ENCODE data around the gene CCDC167.

- TF ChIP-seq CTCF (conservative IDR thresholded peaks at IDR 0.05 in 1 of 2, IDR thresholded peaks at IDR 0.05 in 1 of 2; ENCODE audit: low read depth in 1 of 2, low read length in 2 of 2) (no peak), EZH2 (IDR thresholded peaks at IDR 0.05; ENCODE audit: low read length, missing control alignments) (no peak)
Measured at GRCh38 chr6:37484786-37485170, 14.9 kb downstream of the CCDC167 start.

Measured in fibroblast of lung (primary cell).